Coronary artery (tissue), 2 donors: ENCODE measurements around the gene ANKRD13A.
A peak's percentile ranks its signal among the peaks of the same experiment; 100 is the strongest.

Experiments used
- DNase-seq: peaks from one replicate; pipeline ENCODE4 v3.0.0-alpha.2; 2017; ENCODE audit warnings: low spot score
- H3K27ac ChIP-seq, 2 donors: fragments of 200-600 bp; sonication (generic); one replicate each; pipeline ENCODE4 v1.5.1; 2016 to 2019
- H3K4me3 ChIP-seq: fragments of 200-600 bp; sonication (generic); 2 replicates; pipeline ENCODE4 v1.5.1; 2016; ENCODE audit warnings: mild to moderate bottlenecking, moderate library complexity
- CTCF ChIP-seq: fragments of 200-600 bp; sonication (generic); IDR thresholded peaks from one replicate; pipeline ENCODE4 v1.5.1; 2019; ENCODE audit warnings: antibody characterized with exemption

ANKRD13A gene

DNA sequence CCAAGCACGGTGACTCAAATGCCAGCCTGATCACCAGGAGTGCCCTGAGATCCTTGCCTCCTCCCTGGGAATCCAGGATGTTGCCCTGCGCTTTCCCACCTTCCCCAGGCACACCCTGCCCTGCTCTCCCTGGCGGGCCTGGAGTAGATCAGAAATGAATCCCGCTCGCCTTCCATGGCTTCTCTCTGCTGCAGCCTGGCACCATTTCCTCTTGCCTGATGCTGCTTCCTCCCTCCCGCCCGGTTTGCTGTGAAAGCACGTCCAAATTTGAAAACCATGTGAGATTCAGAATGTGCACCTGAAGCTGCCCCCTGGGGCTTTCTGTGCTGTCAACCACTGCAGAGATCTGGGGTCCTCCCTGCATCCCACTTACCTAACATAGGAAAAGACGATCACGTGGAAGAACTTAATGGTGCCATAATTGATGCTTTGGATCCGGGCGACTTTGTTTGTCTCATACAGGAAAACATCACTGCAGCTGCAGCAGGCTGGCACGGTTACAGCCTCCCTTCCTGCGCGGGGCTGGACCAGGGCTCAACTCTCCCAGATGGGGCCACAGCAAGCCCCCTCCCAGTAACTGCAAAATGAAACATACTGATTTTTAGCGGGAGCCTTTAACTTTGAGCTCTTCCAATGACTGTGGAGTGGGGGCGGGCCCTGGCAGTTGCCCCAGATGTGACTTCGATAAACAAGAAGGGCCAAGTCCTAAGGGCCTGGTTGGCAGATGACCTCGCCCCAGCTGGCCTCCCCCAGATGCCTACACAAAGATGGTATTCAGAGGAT, 74.0 kb downstream of the ANKRD13A start:
- peak overlapping the region in 1 of 2 donors; percentile 37 for H3K27ac ChIP-seq
- no peak for TF ChIP-seq CTCF
- H3K4me3 ChIP-seq = peak overlapping the region; percentile 68
- no peak for DNase-seq

- Histone ChIP-seq H3K27ac (no peak overlapping the region), H3K4me3 (no peak overlapping the region)
- TF ChIP-seq CTCF = no peak
- DNase-seq = no peak
Observed at GRCh38 chr12:110074089-110074488, 74.9 kb downstream of the ANKRD13A start.

DNA sequence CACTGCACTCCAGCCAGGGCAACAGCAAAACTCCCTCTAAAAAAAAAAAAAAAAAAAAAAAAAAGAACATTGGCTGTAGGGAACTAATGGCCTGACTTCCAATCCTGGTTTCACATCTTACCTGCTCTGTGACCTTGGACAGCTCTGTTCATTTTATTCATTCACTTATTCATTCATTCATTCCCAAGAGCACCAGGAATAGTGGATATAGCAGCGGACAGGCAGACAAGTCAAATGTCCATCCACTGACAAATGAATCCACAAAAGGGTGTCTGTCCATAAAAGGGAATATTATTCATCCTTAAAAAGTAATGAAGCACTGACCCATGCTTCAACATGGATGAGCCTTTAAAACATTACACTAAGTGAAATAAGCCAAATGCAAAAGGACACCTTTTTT, 76.7 kb downstream of the ANKRD13A start:
- no peak for TF ChIP-seq CTCF
- no peak overlapping the region for H3K27ac ChIP-seq
- H3K4me3 ChIP-seq = no peak overlapping the region
- no peak for DNase-seq

- no peak overlapping the region for H3K4me3 ChIP-seq
- no peak overlapping the region for H3K27ac ChIP-seq
- DNase-seq = no peak
- TF ChIP-seq CTCF = no peak
Observed at GRCh38 chr12:110077800-110078199, 78.6 kb downstream of the ANKRD13A start.

DNA sequence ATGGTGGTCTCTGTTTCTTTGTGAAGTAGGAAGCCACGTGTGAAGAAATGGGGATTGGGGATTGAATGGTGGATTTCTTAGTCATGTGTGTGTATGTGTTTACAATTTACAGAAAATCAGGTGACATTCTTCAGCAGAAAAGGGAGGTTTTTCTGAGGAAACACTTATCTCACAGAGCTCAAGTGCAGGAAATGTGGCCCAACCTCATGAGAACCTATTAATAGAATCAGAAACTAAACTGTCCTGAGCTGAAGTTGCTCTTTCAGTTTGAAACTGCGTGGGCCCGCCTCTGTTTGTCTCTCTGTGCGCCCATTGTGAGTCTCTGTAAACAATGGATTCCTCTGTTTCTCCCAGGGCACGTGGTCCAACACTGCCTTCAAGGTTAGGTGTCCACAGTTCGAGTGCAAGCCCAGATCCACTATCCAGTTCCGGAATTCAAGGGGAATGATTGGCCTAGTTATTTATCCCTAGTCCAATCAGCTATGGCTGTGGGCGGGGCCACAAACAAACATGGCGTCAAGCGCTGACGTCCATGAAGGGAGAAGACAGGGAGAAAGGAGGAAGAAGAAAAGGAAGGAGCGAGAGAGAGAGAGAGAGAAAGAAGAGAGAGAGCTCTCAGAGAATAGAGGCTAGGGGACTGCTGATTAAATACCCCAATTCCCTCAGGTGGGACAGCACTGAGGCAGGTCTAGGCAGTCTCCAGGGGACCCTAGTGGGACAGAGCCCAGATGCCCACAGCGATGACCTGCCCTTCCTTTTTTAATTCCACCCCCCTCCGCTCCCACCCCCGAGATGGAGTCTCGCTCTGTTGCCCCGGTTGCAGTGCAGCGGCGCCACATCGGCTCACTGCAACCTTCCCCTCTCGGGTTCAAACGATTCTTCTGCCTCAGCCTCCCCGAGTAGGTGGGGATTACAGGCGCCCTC, 80.5 kb downstream of the ANKRD13A start:
- Histone ChIP-seq H3K4me3 (peak overlapping the region; percentile 2), H3K27ac (peak overlapping the region in 1 of 2 donors; percentile 37)
- no peak for TF ChIP-seq CTCF
- DNase-seq = no peak

GRCh38 chr12:110080410-110080809, 81.2 kb downstream of the ANKRD13A start:
- Histone ChIP-seq H3K4me3 (no peak overlapping the region), H3K27ac (no peak overlapping the region)
- no peak for TF ChIP-seq CTCF
- DNase-seq = no peak
